OCI-LY3 (cell line): ENCODE results near the gene PRAMEF18.
"Not testable (repeated sequence)": the region's sequence is repeated elsewhere in the genome, so short reads cannot be mapped to it uniquely, and the experiment has no call there.

ENCODE experiments used
- EZH2phosphoT487 ChIP-seq: fragments of 200-600 bp; shearing (Covaris generic); IDR thresholded peaks from 2 replicates; pipeline ENCODE4 v1.6.1; 2018; ENCODE audit warnings: antibody characterized with exemption, mixed run types, low read depth
- TF ChIP-seq, protein P1 (sequence below): fragments of 200-600, 300-600 bp; sonication (generic); IDR thresholded peaks from 2 replicates; pipeline ENCODE4 v1.5.1; 2014; ENCODE audit warnings: antibody characterized with exemption, low read length, low read depth

DNA sequence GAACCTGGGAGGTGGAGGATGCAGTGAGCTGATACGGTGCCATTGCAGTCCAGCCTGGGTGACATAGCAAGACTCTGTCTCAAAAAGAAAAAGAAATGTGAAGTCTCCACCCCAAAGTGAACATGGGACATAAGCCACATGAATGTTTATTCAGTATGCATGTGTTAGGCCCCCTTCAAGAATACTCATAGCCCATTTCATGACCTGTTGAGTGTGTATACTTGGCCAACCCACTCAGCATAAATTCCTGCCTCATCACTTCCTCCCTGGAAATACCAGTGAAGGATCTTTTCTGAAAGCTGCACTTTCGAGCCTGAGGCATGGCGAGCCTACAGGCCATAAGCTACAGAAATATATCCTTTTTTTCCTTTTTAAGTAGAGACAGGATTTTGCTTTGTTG is 6.8 kb downstream of the PRAMEF18 start:
- TF ChIP-seq, protein P1, sequence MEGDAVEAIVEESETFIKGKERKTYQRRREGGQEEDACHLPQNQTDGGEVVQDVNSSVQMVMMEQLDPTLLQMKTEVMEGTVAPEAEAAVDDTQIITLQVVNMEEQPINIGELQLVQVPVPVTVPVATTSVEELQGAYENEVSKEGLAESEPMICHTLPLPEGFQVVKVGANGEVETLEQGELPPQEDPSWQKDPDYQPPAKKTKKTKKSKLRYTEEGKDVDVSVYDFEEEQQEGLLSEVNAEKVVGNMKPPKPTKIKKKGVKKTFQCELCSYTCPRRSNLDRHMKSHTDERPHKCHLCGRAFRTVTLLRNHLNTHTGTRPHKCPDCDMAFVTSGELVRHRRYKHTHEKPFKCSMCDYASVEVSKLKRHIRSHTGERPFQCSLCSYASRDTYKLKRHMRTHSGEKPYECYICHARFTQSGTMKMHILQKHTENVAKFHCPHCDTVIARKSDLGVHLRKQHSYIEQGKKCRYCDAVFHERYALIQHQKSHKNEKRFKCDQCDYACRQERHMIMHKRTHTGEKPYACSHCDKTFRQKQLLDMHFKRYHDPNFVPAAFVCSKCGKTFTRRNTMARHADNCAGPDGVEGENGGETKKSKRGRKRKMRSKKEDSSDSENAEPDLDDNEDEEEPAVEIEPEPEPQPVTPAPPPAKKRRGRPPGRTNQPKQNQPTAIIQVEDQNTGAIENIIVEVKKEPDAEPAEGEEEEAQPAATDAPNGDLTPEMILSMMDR: not testable (repeated sequence)
- not testable (repeated sequence) for TF ChIP-seq EZH2phosphoT487
